K562 (cell line): ENCODE data around the gene C1QTNF12. TPM values are rescaled to one million over a fixed set of nuclear protein-coding genes. Genes with fewer than 3 reads are reported as not detected.

Experiments used
- ATAC-seq: fragments of 200-7000 bp; cut with Tn5 transposase; 3 replicates; pipeline ENCODE4 v1.9.1; 2020; ENCODE audit warnings: moderate library complexity
- BruUV-seq: library from RNA; stranded (reverse); fragments of 400-500 nt; replicated peaks from 2 replicates; lab custom pipeline; 2021; lab: Mats Ljungman, UMichigan
- CTCF ChIA-PET: fragments of 300-600 bp; formaldehyde crosslinking; extraction: SDS; loops from one replicate; lab custom pipeline; 2021; ENCODE audit warnings: low intra/inter-chr PET ratio; lab: Yijun Ruan, JAX
- POLR2A ChIA-PET: fragments of 300-600, 350-650 bp; sonication (Branson Sonifier 250); formaldehyde crosslinking; extraction: SDS; loops from one replicate; lab custom pipeline; 2021; ENCODE audit warnings: antibody characterized with exemption, inconsistent platforms; lab: Yijun Ruan, JAX
- DNase-seq, 4 experiments: peaks; one replicate each; pipeline versions ENCODE4 v3.0.0 to v3.0.0-alpha.2; 2011 to 2018; ENCODE audit warnings: low spot score in 3 of 4, mixed read lengths in 3 of 4; ENCODE audit errors: extremely low read depth in 1 of 4
- FAIRE-seq: peaks from 2 replicates; lab custom pipeline; 2011; peaks lifted over from hg19 to GRCh38; lab: Jason Lieb, UNC
- H2AFZ ChIP-seq: 2 replicates; pipeline ENCODE4 v1.6.0; 2011; ENCODE audit warnings: low read depth, low read length, control low read depth, inconsistent platforms
- H3K27ac ChIP-seq: fragments of 200-600 bp; 3 replicates; pipeline ENCODE4 v1.8.0; 2011; ENCODE audit warnings: low read depth, mild to moderate bottlenecking, control low read depth, inconsistent platforms, low read length, moderate library complexity, mixed read lengths; ENCODE audit errors: extremely low read depth
- H3K27me3 ChIP-seq, 2 experiments: fragments of 300-600 bp in 1 of 2; 2 replicates in 1 of 2; 3 replicates in 1 of 2; pipeline versions ENCODE4 v1.6.0 to v1.8.0; 2011; ENCODE audit warnings: inconsistent platforms in 2 of 2, low read length in 2 of 2, mild to moderate bottlenecking in 1 of 2, mixed read lengths in 1 of 2, moderate library complexity in 1 of 2; ENCODE audit not compliant: control insufficient read depth in 2 of 2, insufficient read depth in 2 of 2
- H3K36me3 ChIP-seq: fragments of 300-600 bp; 3 replicates; pipeline ENCODE4 v1.8.0; 2011; ENCODE audit warnings: mild to moderate bottlenecking, low read length, inconsistent platforms; ENCODE audit not compliant: control insufficient read depth, insufficient read depth
- H3K4me1 ChIP-seq, 2 experiments: fragments of 200-600 bp in 1 of 2; replicated peaks in 1 of 2; 2 replicates in 1 of 2; 3 replicates in 1 of 2; pipeline versions ENCODE4 v1.5.1 to v1.8.0; 2011; ENCODE audit warnings: inconsistent platforms in 2 of 2, low read length in 2 of 2, mild to moderate bottlenecking in 1 of 2, mixed read lengths in 1 of 2, moderate library complexity in 1 of 2; ENCODE audit not compliant: control insufficient read depth in 2 of 2, insufficient read depth in 2 of 2
- H3K4me2 ChIP-seq: 2 replicates; pipeline ENCODE4 v1.6.1; 2011; ENCODE audit warnings: low read length, control low read depth, inconsistent platforms, mixed read lengths; ENCODE audit not compliant: insufficient read depth
- H3K4me3 ChIP-seq: fragments of 200-600 bp; sonication (generic), shearing (Covaris generic); 2 replicates; pipeline ENCODE4 v1.5.1; 2016; ENCODE audit warnings: control low read depth, inconsistent platforms
- H3K79me2 ChIP-seq: fragments of 200-600 bp; 3 replicates; pipeline ENCODE4 v1.8.0; 2011; ENCODE audit warnings: low read length, inconsistent platforms; ENCODE audit not compliant: control insufficient read depth, insufficient read depth
- H3K9ac ChIP-seq, 2 experiments: 2 replicates each; pipeline versions ENCODE4 v1.6.0 to v1.6.1; 2011; ENCODE audit warnings: low read depth in 2 of 2, low read length in 2 of 2, control low read depth in 1 of 2, inconsistent platforms in 1 of 2, mild to moderate bottlenecking in 1 of 2, mixed read lengths in 1 of 2; ENCODE audit not compliant: insufficient read depth in 1 of 2
- H3K9me1 ChIP-seq: one replicate; pipeline ENCODE4 v1.6.0; 2011; ENCODE audit warnings: inconsistent platforms, mild to moderate bottlenecking, low read length, moderate library complexity; ENCODE audit not compliant: control insufficient read depth, insufficient read depth
- H3K9me3 ChIP-seq: replicated peaks from 2 replicates; pipeline ENCODE4 v1.5.1; 2011; ENCODE audit warnings: low read depth, low read length, inconsistent platforms; ENCODE audit not compliant: control insufficient read depth, insufficient read depth
- H4K20me1 ChIP-seq: replicated peaks from 2 replicates; pipeline ENCODE4 v1.6.1; 2011; ENCODE audit warnings: low read length, inconsistent platforms, mixed read lengths; ENCODE audit not compliant: control insufficient read depth, insufficient read depth
- HNRNPL ChIP-seq: fragments of 200-400 bp; formaldehyde crosslinking; IDR thresholded peaks from 2 replicates; pipeline ENCODE4 v1.6.1; 2017; ENCODE audit warnings: low read depth, mild to moderate bottlenecking, low read length
- ID3 ChIP-seq, 2 experiments: fragments of 250-450 bp in 1 of 2; fragments of 450-650 bp in 1 of 2; sonication (Bioruptor Pico) in 1 of 2; IDR thresholded peaks; 2 replicates each; pipeline versions ENCODE4 v1.6.1 to v1.8.0; 2016 to 2021; ENCODE audit warnings: mild to moderate bottlenecking in 2 of 2, moderate library complexity in 2 of 2, missing compliant biosample characterization in 1 of 2, missing genetic modification characterization in 1 of 2
- RBFOX2 ChIP-seq: fragments of 200-400 bp; formaldehyde crosslinking; IDR thresholded peaks from 2 replicates; pipeline ENCODE4 v1.6.1; 2017; ENCODE audit warnings: low read depth, mild to moderate bottlenecking, low read length, moderate library complexity
- WGBS: fragments of 100-300 bp; shearing (Covaris generic); methylation state at CpG from one replicate; pipeline ENCODE4 v1.1.6; 2016; ENCODE audit warnings: low coverage, mixed read lengths; ENCODE audit not compliant: insufficient coverage; ENCODE audit errors: missing lambda C conversion rate; 5-methylcytosine and 5-hydroxymethylcytosine counted together
- in situ Hi-C: fragments of 300-500 bp; cut with MboI; formaldehyde crosslinking; loops from 4 replicates; pipeline ENCODE4 v1.15.0; 2018; ENCODE audit warnings: inconsistent platforms, mixed read lengths
- intact Hi-C: fragments of 100-400 bp; cut with micrococcal nuclease; formaldehyde crosslinking; loops from 2 replicates; pipeline ENCODE4 v1.14.2; 2022
- polyA plus RNA-seq, 8 experiments: library from polyadenylated mRNA; depleted of rRNA in 4 of 8; stranded (reverse) in 5 of 8; unstranded in 3 of 8; fragments of >200 nt; fragmentation: Nextera tagmentation in 2 of 8; fragmentation: Illumina TruSeq in 1 of 8; extraction: Ambion mirVana in 2 of 8; extraction: Trizol in 1 of 8; gene quantifications; 2 replicates each; pipeline versions ENCODE4 v1.2.1 to v1.2.3, GENCODE V29; 2011 to 2014; ENCODE audit warnings: inconsistent platforms in 1 of 8, missing spikeins in 1 of 8
- total RNA-seq, 7 experiments: library from RNA; depleted of rRNA in 6 of 7; stranded (reverse); fragments of >200 nt in 6 of 7; fragmentation: Illumina TruSeq in 2 of 7; extraction: Trizol in 2 of 7; gene quantifications; 2 replicates each; pipeline versions ENCODE4 v1.2.1 to v1.2.3, GENCODE V29; 2011 to 2021; ENCODE audit warnings: low replicate concordance in 1 of 7

The C1QTNF12 gene
- total and polyA plus RNA-seq, 9 of the 15 experiments (the other 6 are each of a cell fraction or from before 2014, with no cell fraction given): 0.11 to 4.3 (median 0.93) TPM; not detected in 3

- in situ Hi-C loops: no loop called here
- no peak overlapping the region for H3K27ac ChIP-seq
- POLR2A ChIA-PET: interaction anchor here (0.8 to 1.0 kb wide), 2 partner anchors 17 to 40 kb away, joined by 4 read pairs; no protein-coding TSS in a partner anchor
- FAIRE-seq: no peak
- H3K4me2 ChIP-seq: no peak overlapping the region
- peaks cover 97% of the 10 kb centered on the region; the same call in 2 of the 3 replicates for H3K36me3 ChIP-seq
- intact Hi-C loops: no loop called here
- BruUV-seq: no TSS peak
- 96% methylated on average over 20 of the region's 30 CpGs for WGBS
- H3K9me1 ChIP-seq: no peaks in the 10 kb centered on the region
- peaks cover 32% of the 10 kb centered on the region for H3K79me2 ChIP-seq
- no peak overlapping the region for H2AFZ ChIP-seq
- peaks cover 0 to 61% of the 10 kb centered on the region in 2 experiments; a peak in 1 of 5 replicates for H3K4me1 ChIP-seq
- DNase-seq: peak in 1 of 4 experiments; percentile 26
- TF ChIP-seq RBFOX2 (peak; percentile 39; the same call in 1 of the 2 replicates), ID3 (CRISPR knock-in tag; IDR thresholded peaks at IDR 0.05) (no peak), ID3 (tag; IDR thresholded peaks at IDR 0.05) (no peak), HNRNPL (peak; percentile 38; the same call in 1 of the 2 replicates)
- H3K4me3 ChIP-seq: no peak overlapping the region
- no peaks in the 10 kb centered on the region for H3K9me3 ChIP-seq
- ATAC-seq: no peak
- no peaks in the 10 kb centered on the region for H3K27me3 ChIP-seq
- peak overlapping the region in 1 of 2 experiments; percentile 18; a peak in 1 of 4 replicates for H3K9ac ChIP-seq
- CTCF ChIA-PET: no interaction called here
- H4K20me1 ChIP-seq: peaks cover 9% of the 10 kb centered on the region; the same call in 1 of the 2 replicates
Measured at GRCh38 chr1:1221887-1222574, 24.5 kb downstream of the C1QTNF12 start.
